Fibroblast of lung (primary cell): ENCODE results near the gene IL6. TPM values are rescaled to one million over a fixed set of nuclear protein-coding genes. Genes with fewer than 3 reads are reported as not detected.

Source experiments
- DNase-seq, 2 donors: peaks; one replicate each; pipeline versions ENCODE4 v3.0.0 to v3.0.0-alpha.2; 2010; ENCODE audit warnings: low read depth in 2 of 2
- H2AFZ ChIP-seq: 2 replicates; pipeline ENCODE4 v1.5.1; 2012; ENCODE audit warnings: low read length, control low read depth, inconsistent platforms
- H3K27ac ChIP-seq: 2 replicates; pipeline ENCODE4 v1.5.1; 2011; ENCODE audit warnings: low read length, control low read depth; ENCODE audit not compliant: insufficient read depth
- H3K27me3 ChIP-seq: 2 replicates; pipeline ENCODE4 v1.5.1; 2011; ENCODE audit warnings: mild to moderate bottlenecking, low read length; ENCODE audit not compliant: control insufficient read depth, insufficient read depth
- H3K36me3 ChIP-seq: 2 replicates; pipeline ENCODE4 v1.5.1; 2011; ENCODE audit warnings: low read length; ENCODE audit not compliant: control insufficient read depth, insufficient read depth
- H3K4me1 ChIP-seq: 2 replicates; pipeline ENCODE4 v1.5.1; 2011; ENCODE audit warnings: low read length; ENCODE audit not compliant: control insufficient read depth, insufficient read depth; ENCODE audit errors: extremely low read depth
- H3K4me2 ChIP-seq: 2 replicates; pipeline ENCODE4 v1.5.1; 2011; ENCODE audit warnings: low read length, control low read depth; ENCODE audit not compliant: insufficient read depth; ENCODE audit errors: extremely low read depth
- H3K4me3 ChIP-seq, 4 experiments: fragments of 200-600 bp in 1 of 4; sonication (generic) in 1 of 4; replicated peaks in 1 of 4; 2 replicates each; pipeline ENCODE4 v1.5.1; 2011 to 2016; ENCODE audit warnings: low read length in 4 of 4, low read depth in 3 of 4, mild to moderate bottlenecking in 3 of 4, control low read depth in 2 of 4, inconsistent platforms in 1 of 4, mixed read lengths in 1 of 4; ENCODE audit not compliant: insufficient read depth in 1 of 4; ENCODE audit errors: control extremely low read depth in 1 of 4
- H3K79me2 ChIP-seq: 2 replicates; pipeline ENCODE4 v1.5.1; 2012; ENCODE audit warnings: mild to moderate bottlenecking, low read length, inconsistent platforms; ENCODE audit not compliant: control insufficient read depth, insufficient read depth
- H3K9ac ChIP-seq: 2 replicates; pipeline ENCODE4 v1.5.1; 2011; ENCODE audit warnings: mild to moderate bottlenecking, low read length, control low read depth; ENCODE audit not compliant: insufficient read depth
- H3K9me3 ChIP-seq: 2 replicates; pipeline ENCODE4 v1.5.1; 2012; ENCODE audit warnings: low read depth, low read length; ENCODE audit not compliant: control insufficient read depth, insufficient read depth
- H4K20me1 ChIP-seq: 2 replicates; pipeline ENCODE4 v1.5.1; 2011; ENCODE audit warnings: low read length; ENCODE audit not compliant: control insufficient read depth, insufficient read depth; ENCODE audit errors: extremely low read depth
- EZH2 ChIP-seq: IDR thresholded peaks from 2 replicates; pipeline ENCODE4 v1.5.1; 2012; ENCODE audit warnings: low read length, control low read depth, mild to moderate bottlenecking; ENCODE audit errors: missing control alignments
- polyA plus RNA-seq, 2 donors: library from polyadenylated mRNA; depleted of rRNA in 1 of 2; stranded (reverse) in 1 of 2; unstranded in 1 of 2; fragments of >200 nt; gene quantifications; 2 replicates each; pipeline ENCODE4 v1.2.1, GENCODE V29; 2011 to 2012; ENCODE audit warnings: missing spikeins in 1 of 2
- total RNA-seq: library from RNA; depleted of rRNA; stranded (reverse); fragments of >200 nt; gene quantifications from 2 replicates; pipeline ENCODE4 v1.2.1, GENCODE V29; 2014
- TF ChIP-seq, protein P1 (sequence below), 2 donors: IDR thresholded peaks in 1 of 2; conservative IDR thresholded peaks in 1 of 2; 1 replicate in 1 of 2; 2 replicates in 1 of 2; pipeline ENCODE4 v1.5.1; 2011 to 2012; ENCODE audit warnings: low read length in 2 of 2, control low read depth in 1 of 2, inconsistent platforms in 1 of 2, low read depth in 1 of 2, mild to moderate bottlenecking in 1 of 2

IL6 gene
- total and polyA plus RNA-seq, 2 donors (not counting 1 experiment from before 2014, with no cell fraction given), result 20.2 to 33.7 TPM

DNA sequence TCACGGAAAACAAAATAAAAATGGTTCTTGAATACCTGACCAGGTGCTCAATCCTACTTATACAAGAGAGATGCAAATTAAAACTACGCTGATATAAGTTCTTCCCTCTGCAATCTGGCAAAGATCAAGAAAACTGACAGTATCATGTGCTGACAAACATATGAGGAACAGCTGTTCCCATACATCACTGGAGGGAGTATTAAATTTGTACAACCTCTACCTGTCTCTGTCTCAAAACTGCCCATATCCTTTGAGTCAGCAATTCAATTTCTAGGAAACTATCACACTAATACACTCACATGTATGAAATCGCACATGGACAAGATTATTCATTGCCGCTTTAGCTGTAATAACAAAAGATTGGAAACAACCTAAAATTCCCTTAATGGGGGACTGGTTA is 11.0 kb upstream of the IL6 start:
- Histone ChIP-seq H3K79me2 (no peaks in the 10 kb centered on the region), H3K27me3 (no peaks in the 10 kb centered on the region), H2AFZ (no peak overlapping the region), H3K27ac (no peak overlapping the region), H3K9me3 (no peaks in the 10 kb centered on the region), H3K9ac (no peak overlapping the region), H3K4me1 (peaks cover 12% of the 10 kb centered on the region), H3K4me2 (no peak overlapping the region), H3K4me3 (no peak overlapping the region), H3K36me3 (no peaks in the 10 kb centered on the region), H4K20me1 (no peaks in the 10 kb centered on the region)
- TF ChIP-seq, protein P1, sequence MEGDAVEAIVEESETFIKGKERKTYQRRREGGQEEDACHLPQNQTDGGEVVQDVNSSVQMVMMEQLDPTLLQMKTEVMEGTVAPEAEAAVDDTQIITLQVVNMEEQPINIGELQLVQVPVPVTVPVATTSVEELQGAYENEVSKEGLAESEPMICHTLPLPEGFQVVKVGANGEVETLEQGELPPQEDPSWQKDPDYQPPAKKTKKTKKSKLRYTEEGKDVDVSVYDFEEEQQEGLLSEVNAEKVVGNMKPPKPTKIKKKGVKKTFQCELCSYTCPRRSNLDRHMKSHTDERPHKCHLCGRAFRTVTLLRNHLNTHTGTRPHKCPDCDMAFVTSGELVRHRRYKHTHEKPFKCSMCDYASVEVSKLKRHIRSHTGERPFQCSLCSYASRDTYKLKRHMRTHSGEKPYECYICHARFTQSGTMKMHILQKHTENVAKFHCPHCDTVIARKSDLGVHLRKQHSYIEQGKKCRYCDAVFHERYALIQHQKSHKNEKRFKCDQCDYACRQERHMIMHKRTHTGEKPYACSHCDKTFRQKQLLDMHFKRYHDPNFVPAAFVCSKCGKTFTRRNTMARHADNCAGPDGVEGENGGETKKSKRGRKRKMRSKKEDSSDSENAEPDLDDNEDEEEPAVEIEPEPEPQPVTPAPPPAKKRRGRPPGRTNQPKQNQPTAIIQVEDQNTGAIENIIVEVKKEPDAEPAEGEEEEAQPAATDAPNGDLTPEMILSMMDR (conservative IDR thresholded peaks at IDR 0.05 in 1 of 2, IDR thresholded peaks at IDR 0.05 in 1 of 2; ENCODE audit: low read depth in 1 of 2, low read length in 2 of 2), result no peak
- TF ChIP-seq EZH2, result no peak
- no peak for DNase-seq

DNA sequence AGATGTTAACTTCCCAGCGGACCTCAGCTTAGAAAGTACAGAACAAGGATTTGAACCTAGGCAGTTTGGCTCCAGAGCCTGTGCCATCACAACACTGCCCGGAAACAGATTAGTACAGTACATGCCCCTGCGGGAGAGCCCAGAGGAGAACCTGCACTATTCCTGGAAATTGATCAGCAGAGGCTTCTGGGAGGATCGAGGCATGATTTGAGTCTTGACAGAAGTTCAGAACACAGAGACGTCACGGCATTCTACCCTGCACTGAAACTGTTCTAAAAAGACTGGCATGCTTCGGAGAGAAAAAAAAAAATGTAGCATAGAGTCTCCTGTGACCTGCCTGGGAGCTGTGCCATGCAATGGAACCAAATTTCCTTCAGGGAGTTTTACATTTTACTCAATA is 9.2 kb upstream of the IL6 start:
- no peaks in the 10 kb centered on the region for H4K20me1 ChIP-seq

GRCh38 chr7:22718200-22718711 is 8.7 kb upstream of the IL6 start:
- Histone ChIP-seq H3K9ac (peak overlapping the region; percentile 48), H3K27me3 (no peaks in the 10 kb centered on the region), H3K79me2 (no peaks in the 10 kb centered on the region), H3K27ac (peak overlapping the region; percentile 78), H2AFZ (no peak overlapping the region), H3K4me3 (no peak overlapping the region), H4K20me1 (no peaks in the 10 kb centered on the region), H3K4me2 (peak overlapping the region; percentile 39), H3K4me1 (peaks cover 15% of the 10 kb centered on the region), H3K9me3 (no peaks in the 10 kb centered on the region), H3K36me3 (no peaks in the 10 kb centered on the region)
- peak; percentile 95 to 97 for DNase-seq
- TF ChIP-seq, protein P1 (conservative IDR thresholded peaks at IDR 0.05 in 1 of 2, IDR thresholded peaks at IDR 0.05 in 1 of 2; ENCODE audit: low read depth in 1 of 2, low read length in 2 of 2), result no peak
- TF ChIP-seq EZH2, result no peak

More for the DNA sequence above, 9.2 kb upstream of the IL6 start:
- no peak overlapping the region for H3K4me3 ChIP-seq
- H3K9ac ChIP-seq, result no peak overlapping the region
- H3K9me3 ChIP-seq, result no peaks in the 10 kb centered on the region
- no peak overlapping the region for H2AFZ ChIP-seq
- no peak for TF ChIP-seq EZH2
- TF ChIP-seq, protein P1 (conservative IDR thresholded peaks at IDR 0.05 in 1 of 2, IDR thresholded peaks at IDR 0.05 in 1 of 2; ENCODE audit: low read depth in 1 of 2, low read length in 2 of 2), result no peak
- no peak for DNase-seq
- no peaks in the 10 kb centered on the region for H3K27me3 ChIP-seq
- H3K36me3 ChIP-seq, result no peaks in the 10 kb centered on the region
- H3K4me1 ChIP-seq, result peaks cover 12% of the 10 kb centered on the region
- peak overlapping the region; percentile 21 for H3K4me2 ChIP-seq
- H3K27ac ChIP-seq, result peak overlapping the region; percentile 78
- no peaks in the 10 kb centered on the region for H3K79me2 ChIP-seq
